AG04450 (cell line): Measurements from ENCODE around the gene C20orf144. TPM values are rescaled to one million over a fixed set of nuclear protein-coding genes. Genes with fewer than 3 reads are reported as not detected.

ENCODE experiments used
- CTCF ChIA-PET: fragments of 300-600, 350-600 bp; formaldehyde crosslinking; extraction: SDS; loops from one replicate; lab custom pipeline; 2022; ENCODE audit warnings: antibody characterized with exemption, inconsistent platforms; lab: Charles Lee
- POLR2A ChIA-PET: fragments of 350-600 bp; formaldehyde crosslinking; extraction: SDS; loops from one replicate; lab custom pipeline; 2021; ENCODE audit warnings: antibody characterized with exemption, inconsistent platforms; lab: Yijun Ruan, JAX
- DNase-seq: peaks from one replicate; pipeline ENCODE4 v3.0.0-alpha.2; 2011; ENCODE audit warnings: low read depth, low spot score
- H3K27ac ChIP-seq: one replicate; pipeline ENCODE4 v1.5.1; 2012; ENCODE audit warnings: low read depth, low read length, control low read depth
- H3K27me3 ChIP-seq: one replicate; pipeline ENCODE4 v1.6.0; 2012; ENCODE audit warnings: low read length; ENCODE audit not compliant: control insufficient read depth, insufficient read depth
- H3K4me3 ChIP-seq: 2 replicates; pipeline ENCODE4 v1.5.1; 2011; ENCODE audit warnings: mild to moderate bottlenecking, low read depth, low read length, control low read depth
- H3K9me3 ChIP-seq: 2 replicates; pipeline ENCODE4 v1.5.1; 2012; ENCODE audit warnings: low read length; ENCODE audit not compliant: control insufficient read depth, insufficient read depth
- CTCF ChIP-seq: IDR thresholded peaks from 2 replicates; pipeline ENCODE4 v1.5.1; 2011; ENCODE audit warnings: low read depth, low read length, control low read depth, inconsistent platforms
- polyA plus RNA-seq: library from polyadenylated mRNA; depleted of rRNA; stranded (reverse); fragments of >200 nt; gene quantifications from 2 replicates; pipeline ENCODE4 v1.2.3, GENCODE V29; 2011

C20orf144 gene
- polyA plus RNA-seq, 1 experiment: 0.14 TPM

GRCh38 chr20:33649201-33649681 lies 12.9 kb upstream of the C20orf144 start:
- no peaks in the 10 kb centered on the region for H3K27me3 ChIP-seq
- H3K27ac ChIP-seq: no peak overlapping the region
- CTCF ChIA-PET: no interaction called here
- H3K4me3 ChIP-seq: no peak overlapping the region
- DNase-seq: no peak
- TF ChIP-seq CTCF: no peak
- no peaks in the 10 kb centered on the region for H3K9me3 ChIP-seq
- POLR2A ChIA-PET: interaction anchor here (0.6 to 1.2 kb wide), 2 partner anchors 15 to 76 kb away, joined by 3 read pairs; no protein-coding TSS in a partner anchor

GRCh38 chr20:33650111-33650752 lies 11.9 kb upstream of the C20orf144 start:
- POLR2A ChIA-PET: no interaction called here
- no peak overlapping the region for H3K27ac ChIP-seq

GRCh38 chr20:33650753-33651561 lies 11.2 kb upstream of the C20orf144 start:
- DNase-seq: no peak
- ChIA-PET CTCF (interaction anchor here (1.1 kb wide), 1 partner anchor 191 kb away, joined by 4 read pairs; no protein-coding TSS in a partner anchor), POLR2A (no interaction called here)
- no peak for TF ChIP-seq CTCF
- H3K27me3 ChIP-seq: no peaks in the 10 kb centered on the region
- H3K4me3 ChIP-seq: no peak overlapping the region
- H3K27ac ChIP-seq: no peak overlapping the region
- H3K9me3 ChIP-seq: no peaks in the 10 kb centered on the region

More at GRCh38 chr20:33650111-33650752, 11.9 kb upstream of the C20orf144 start:
- TF ChIP-seq CTCF: no peak
- CTCF ChIA-PET: no interaction called here
- Histone ChIP-seq H3K4me3 (no peak overlapping the region), H3K27me3 (no peaks in the 10 kb centered on the region), H3K9me3 (no peaks in the 10 kb centered on the region)
- DNase-seq: no peak

DNA sequence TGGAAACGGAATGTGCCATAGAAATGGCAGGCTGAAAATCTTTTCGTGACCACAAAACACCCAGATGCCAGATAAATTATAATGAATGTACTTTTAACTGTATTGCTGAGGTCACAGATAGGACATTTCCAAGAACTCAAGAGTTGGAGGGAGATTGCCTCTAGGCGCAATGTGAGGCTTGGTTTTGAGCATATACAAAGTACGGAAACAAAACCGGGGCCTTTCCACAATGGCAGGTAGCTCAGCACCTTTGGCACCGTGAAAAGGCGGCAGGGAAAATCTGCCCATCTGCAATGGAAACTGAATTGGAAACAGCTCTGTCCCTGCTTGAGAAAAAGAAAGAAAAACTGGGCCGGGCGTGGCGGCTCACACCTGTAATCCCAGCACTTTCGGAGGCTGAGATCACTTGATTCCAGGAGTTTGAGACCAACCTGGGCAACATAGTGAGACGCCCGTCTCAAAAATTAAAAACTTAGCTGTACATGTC lies 10.5 kb upstream of the C20orf144 start:
- Histone ChIP-seq H3K9me3 (no peaks in the 10 kb centered on the region), H3K4me3 (no peak overlapping the region), H3K27ac (no peak overlapping the region), H3K27me3 (no peaks in the 10 kb centered on the region)
- no peak for TF ChIP-seq CTCF
- ChIA-PET CTCF (interaction anchor here (1.1 to 1.4 kb wide), 2 partner anchors 191 to 194 kb away, joined by 4 read pairs; no protein-coding TSS in a partner anchor), POLR2A (interaction anchor here (0.6 kb wide), 1 partner anchor 1226 kb away, joined by 7 read pairs; no protein-coding TSS in a partner anchor)
- no peak for DNase-seq
